BE2C (cell line): ENCODE data around the gene IL36A.

Experiments used
- DNase-seq: peaks from one replicate; pipeline ENCODE4 v3.0.0-alpha.2; 2020
- H3K27me3 ChIP-seq: fragments of 250-450 bp; sonication (Bioruptor Pico); 2 replicates; pipeline ENCODE4 v1.5.1; 2020; ENCODE audit warnings: mild to moderate bottlenecking
- H3K36me3 ChIP-seq: fragments of 250-450 bp; sonication (Bioruptor Pico); 2 replicates; pipeline ENCODE4 v1.5.1; 2020; ENCODE audit warnings: mild to moderate bottlenecking
- H3K4me1 ChIP-seq: fragments of 250-450 bp; sonication (Bioruptor Pico); 2 replicates; pipeline ENCODE4 v1.5.1; 2020
- H3K4me3 ChIP-seq: 2 replicates; pipeline ENCODE4 v1.5.1; 2011; ENCODE audit warnings: low read depth, low read length
- H3K9me3 ChIP-seq: fragments of 250-450 bp; sonication (Bioruptor Pico); 2 replicates; pipeline ENCODE4 v1.5.1; 2020
- TF ChIP-seq, protein P1 (sequence below): IDR thresholded peaks from 2 replicates; pipeline ENCODE4 v1.5.1; 2012; ENCODE audit warnings: mild to moderate bottlenecking, low read depth, low read length

Gene IL36A

GRCh38 chr2:113007250-113007649 is 2.0 kb downstream of the IL36A start:
- Histone ChIP-seq H3K27me3 (no peaks in the 10 kb centered on the region), H3K36me3 (no peaks in the 10 kb centered on the region), H3K4me3 (no peak overlapping the region), H3K9me3 (no peaks in the 10 kb centered on the region), H3K4me1 (no peaks in the 10 kb centered on the region)
- TF ChIP-seq, protein P1, sequence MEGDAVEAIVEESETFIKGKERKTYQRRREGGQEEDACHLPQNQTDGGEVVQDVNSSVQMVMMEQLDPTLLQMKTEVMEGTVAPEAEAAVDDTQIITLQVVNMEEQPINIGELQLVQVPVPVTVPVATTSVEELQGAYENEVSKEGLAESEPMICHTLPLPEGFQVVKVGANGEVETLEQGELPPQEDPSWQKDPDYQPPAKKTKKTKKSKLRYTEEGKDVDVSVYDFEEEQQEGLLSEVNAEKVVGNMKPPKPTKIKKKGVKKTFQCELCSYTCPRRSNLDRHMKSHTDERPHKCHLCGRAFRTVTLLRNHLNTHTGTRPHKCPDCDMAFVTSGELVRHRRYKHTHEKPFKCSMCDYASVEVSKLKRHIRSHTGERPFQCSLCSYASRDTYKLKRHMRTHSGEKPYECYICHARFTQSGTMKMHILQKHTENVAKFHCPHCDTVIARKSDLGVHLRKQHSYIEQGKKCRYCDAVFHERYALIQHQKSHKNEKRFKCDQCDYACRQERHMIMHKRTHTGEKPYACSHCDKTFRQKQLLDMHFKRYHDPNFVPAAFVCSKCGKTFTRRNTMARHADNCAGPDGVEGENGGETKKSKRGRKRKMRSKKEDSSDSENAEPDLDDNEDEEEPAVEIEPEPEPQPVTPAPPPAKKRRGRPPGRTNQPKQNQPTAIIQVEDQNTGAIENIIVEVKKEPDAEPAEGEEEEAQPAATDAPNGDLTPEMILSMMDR, result no peak
- DNase-seq, result no peak

DNA sequence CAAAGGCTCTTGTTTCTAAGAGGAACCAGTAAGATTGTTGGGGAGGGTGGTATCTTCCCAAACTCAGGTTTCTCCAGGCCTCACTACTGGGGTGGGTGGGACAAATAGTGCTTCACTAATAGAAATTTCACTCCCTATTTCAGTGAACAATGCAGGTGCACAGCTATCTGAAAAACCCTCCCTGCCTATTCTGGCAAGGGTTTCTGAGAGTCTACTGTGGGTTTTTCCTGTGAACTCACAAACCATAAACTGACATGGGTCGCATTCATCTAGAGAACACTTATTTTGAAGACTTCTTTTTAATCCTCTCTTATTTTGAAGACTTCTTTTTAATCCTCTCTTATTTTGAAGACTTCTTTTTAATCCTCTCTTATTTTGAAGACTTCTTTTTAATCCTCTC is 4.4 kb downstream of the IL36A start:
- Histone ChIP-seq H3K4me1 (no peaks in the 10 kb centered on the region), H3K4me3 (no peak overlapping the region), H3K9me3 (no peaks in the 10 kb centered on the region), H3K36me3 (no peaks in the 10 kb centered on the region), H3K27me3 (no peaks in the 10 kb centered on the region)
- TF ChIP-seq, protein P1, result no peak
- no peak for DNase-seq

- H3K9me3 ChIP-seq, result no peaks in the 10 kb centered on the region
- TF ChIP-seq, protein P1, result no peak
- DNase-seq, result no peak
- H3K4me1 ChIP-seq, result no peaks in the 10 kb centered on the region
- no peak overlapping the region for H3K4me3 ChIP-seq
- no peaks in the 10 kb centered on the region for H3K27me3 ChIP-seq
- H3K36me3 ChIP-seq, result no peaks in the 10 kb centered on the region
These were observed 4.8 kb downstream of the IL36A start for GRCh38 chr2:113010088-113010487.

GRCh38 chr2:113011108-113011507 is 5.8 kb downstream of the IL36A start:
- DNase-seq, result no peak

GRCh38 chr2:113012436-113013335 is 7.4 kb downstream of the IL36A start:
- TF ChIP-seq, protein P1, result no peak
- H3K4me1 ChIP-seq, result no peaks in the 10 kb centered on the region
- no peaks in the 10 kb centered on the region for H3K27me3 ChIP-seq
- no peaks in the 10 kb centered on the region for H3K36me3 ChIP-seq
- H3K4me3 ChIP-seq, result no peak overlapping the region
- DNase-seq, result no peak
- no peaks in the 10 kb centered on the region for H3K9me3 ChIP-seq

More at GRCh38 chr2:113011108-113011507, 5.8 kb downstream of the IL36A start:
- H3K4me1 ChIP-seq, result no peaks in the 10 kb centered on the region
- TF ChIP-seq, protein P1, result no peak
- no peaks in the 10 kb centered on the region for H3K36me3 ChIP-seq
- H3K4me3 ChIP-seq, result no peak overlapping the region
- no peaks in the 10 kb centered on the region for H3K9me3 ChIP-seq
- no peaks in the 10 kb centered on the region for H3K27me3 ChIP-seq

DNA sequence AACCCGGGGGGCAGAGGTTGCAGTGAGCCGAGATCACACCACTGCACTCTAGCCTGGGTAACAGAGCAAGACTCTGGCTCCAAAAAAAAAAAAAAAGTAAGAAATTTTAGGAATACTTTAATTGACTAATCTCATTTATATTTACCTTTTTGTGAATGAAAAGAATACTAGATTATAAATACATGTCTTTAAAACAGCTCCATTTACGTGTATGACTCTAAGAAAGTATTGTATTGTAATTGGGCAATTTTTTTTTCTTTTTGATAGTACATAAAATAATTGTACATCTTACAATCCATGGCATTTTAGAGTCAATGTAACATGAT is 8.0 kb downstream of the IL36A start:
- TF ChIP-seq, protein P1, result no peak

More for the DNA sequence above, 8.0 kb downstream of the IL36A start:
- no peaks in the 10 kb centered on the region for H3K4me1 ChIP-seq
- no peaks in the 10 kb centered on the region for H3K9me3 ChIP-seq
- no peak for DNase-seq
- H3K4me3 ChIP-seq, result no peak overlapping the region
- no peaks in the 10 kb centered on the region for H3K27me3 ChIP-seq
- H3K36me3 ChIP-seq, result no peaks in the 10 kb centered on the region
